RWPE2 (cell line): ENCODE data around the gene PAPPA2.
A peak's percentile ranks its signal among the peaks of the same experiment; 100 is the strongest.

ENCODE experiments used
- ATAC-seq: fragments of 200-7000 bp; cut with Tn5 transposase; 3 replicates; pipeline ENCODE4 v1.9.1; 2021; ENCODE audit warnings: low read depth
- DNase-seq: peaks from one replicate; pipeline ENCODE4 v3.0.0-alpha.2; 2020; ENCODE audit warnings: low spot score
- H3K27ac ChIP-seq: fragments of 450-650 bp; 2 replicates; pipeline ENCODE4 v1.5.1; 2017; ENCODE audit warnings: mild to moderate bottlenecking; ENCODE audit not compliant: poor library complexity, severe bottlenecking
- H3K27me3 ChIP-seq: fragments of 250-450 bp; sonication (Bioruptor Pico); 2 replicates; pipeline ENCODE4 v1.5.1; 2021; ENCODE audit warnings: mild to moderate bottlenecking, moderate library complexity; ENCODE audit not compliant: insufficient read depth, poor library complexity, severe bottlenecking
- H3K36me3 ChIP-seq: fragments of 250-450 bp; sonication (Bioruptor Pico); 2 replicates; pipeline ENCODE4 v1.5.1; 2020; ENCODE audit warnings: low read depth, mild to moderate bottlenecking, moderate library complexity
- H3K4me1 ChIP-seq: fragments of 250-450 bp; sonication (Bioruptor Pico); 2 replicates; pipeline ENCODE4 v1.5.1; 2021; ENCODE audit warnings: mild to moderate bottlenecking, moderate library complexity; ENCODE audit not compliant: insufficient read depth, poor library complexity, severe bottlenecking
- H3K4me3 ChIP-seq: fragments of 250-450 bp; sonication (Bioruptor Pico); 2 replicates; pipeline ENCODE4 v1.5.1; 2021; ENCODE audit warnings: mild to moderate bottlenecking, moderate library complexity; ENCODE audit not compliant: severe bottlenecking
- H3K9me3 ChIP-seq: fragments of 250-450 bp; sonication (Bioruptor Pico); 2 replicates; pipeline ENCODE4 v1.5.1; 2021; ENCODE audit warnings: mild to moderate bottlenecking, moderate library complexity; ENCODE audit not compliant: severe bottlenecking
- CTCF ChIP-seq: fragments of 450-650 bp; IDR thresholded peaks from one replicate; pipeline ENCODE4 v1.5.1; 2017; ENCODE audit warnings: mild to moderate bottlenecking, moderate library complexity; ENCODE audit not compliant: poor library complexity, severe bottlenecking

PAPPA2 gene

GRCh38 chr1:176456795-176457194 lies 6.2 kb upstream of the PAPPA2 start:
- H3K4me3 ChIP-seq = no peak overlapping the region
- H3K27me3 ChIP-seq = no peaks in the 10 kb centered on the region
- no peaks in the 10 kb centered on the region for H3K4me1 ChIP-seq
- DNase-seq (no peak), ATAC-seq (no peak)
- H3K36me3 ChIP-seq = no peaks in the 10 kb centered on the region
- no peak overlapping the region for H3K27ac ChIP-seq
- H3K9me3 ChIP-seq = no peaks in the 10 kb centered on the region
- no peak for TF ChIP-seq CTCF

- no peak for TF ChIP-seq CTCF
- no peaks in the 10 kb centered on the region for H3K4me1 ChIP-seq
- H3K36me3 ChIP-seq = no peaks in the 10 kb centered on the region
- H3K27me3 ChIP-seq = no peaks in the 10 kb centered on the region
- DNase-seq (no peak), ATAC-seq (no peak)
- no peak overlapping the region for H3K27ac ChIP-seq
- no peaks in the 10 kb centered on the region for H3K9me3 ChIP-seq
- no peak overlapping the region for H3K4me3 ChIP-seq
Measured at GRCh38 chr1:176460544-176461336, 2.2 kb upstream of the PAPPA2 start.

DNA sequence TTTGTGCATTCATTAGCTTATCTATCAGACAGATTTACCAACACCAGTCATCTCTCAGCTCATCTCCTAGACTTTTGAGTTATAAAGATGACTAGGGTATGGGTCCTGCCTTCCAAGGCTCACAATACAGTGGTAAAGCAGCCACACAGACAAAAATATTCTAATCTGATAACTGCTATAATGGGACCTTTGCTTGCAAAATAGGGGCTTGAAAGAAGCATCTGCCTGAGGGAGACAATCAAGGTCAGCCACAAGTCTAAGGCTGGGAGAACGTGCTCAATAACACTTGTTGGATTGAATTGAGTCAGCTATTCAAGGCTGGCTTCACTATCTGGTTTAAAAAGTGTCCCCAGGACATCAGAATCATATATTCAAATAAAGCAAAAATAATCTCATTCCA lies 1.4 kb upstream of the PAPPA2 start:
- H3K9me3 ChIP-seq = no peaks in the 10 kb centered on the region
- H3K27me3 ChIP-seq = no peaks in the 10 kb centered on the region
- H3K4me1 ChIP-seq = no peaks in the 10 kb centered on the region
- no peak for ATAC-seq
- H3K36me3 ChIP-seq = no peaks in the 10 kb centered on the region
- H3K4me3 ChIP-seq = no peak overlapping the region
- no peak for DNase-seq
- H3K27ac ChIP-seq = no peak overlapping the region
- TF ChIP-seq CTCF = no peak

DNA sequence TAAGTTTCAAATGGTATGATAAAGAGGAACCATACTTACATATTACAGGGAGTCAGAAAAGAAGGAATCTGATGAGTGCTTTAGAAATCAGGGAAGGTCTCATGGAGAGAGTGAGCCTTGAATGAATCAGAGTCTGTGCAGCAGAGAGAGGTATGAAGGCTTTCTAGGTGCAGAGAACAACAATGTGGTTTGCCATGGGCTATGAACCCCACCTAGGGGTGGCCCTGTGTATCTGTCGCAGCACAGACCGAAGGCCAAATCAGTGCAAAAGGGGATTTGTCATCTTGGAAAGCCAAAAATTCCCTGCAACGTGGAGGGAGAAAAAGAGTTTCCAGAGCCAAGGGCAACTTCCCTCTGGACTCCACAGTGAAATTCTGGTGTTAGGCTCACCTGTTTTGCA lies 3.5 kb downstream of the PAPPA2 start:
- H3K27me3 ChIP-seq = no peaks in the 10 kb centered on the region
- ATAC-seq = peak; percentile 60; the same call in 2 of the 3 replicates

More for the DNA sequence above, 3.5 kb downstream of the PAPPA2 start:
- H3K27ac ChIP-seq = no peak overlapping the region
- H3K36me3 ChIP-seq = no peaks in the 10 kb centered on the region
- TF ChIP-seq CTCF = peak; percentile 30
- H3K4me3 ChIP-seq = no peak overlapping the region
- no peak for DNase-seq
- no peaks in the 10 kb centered on the region for H3K4me1 ChIP-seq
- H3K9me3 ChIP-seq = no peaks in the 10 kb centered on the region
